H9 (cell line): Measurements from ENCODE around the gene GFI1. TPM values are rescaled to one million over a fixed set of nuclear protein-coding genes. Genes with fewer than 3 reads are reported as not detected.

Source experiments
- DNase-seq: peaks from one replicate; pipeline ENCODE4 v3.0.0-alpha.2; 2017
- H2AFZ ChIP-seq: one replicate; pipeline ENCODE4 v1.6.1; 2013; ENCODE audit warnings: mild to moderate bottlenecking, low read length, control low read depth, moderate library complexity
- H2AK5ac ChIP-seq: 2 replicates; pipeline ENCODE4 v1.6.1; 2013; ENCODE audit warnings: low read length, control low read depth, mixed read lengths; ENCODE audit not compliant: insufficient read length
- H2BK120ac ChIP-seq: one replicate; pipeline ENCODE4 v1.6.1; 2013; ENCODE audit warnings: low read depth, mild to moderate bottlenecking, low read length, control low read depth, inconsistent platforms; ENCODE audit not compliant: poor library complexity, severe bottlenecking
- H2BK12ac ChIP-seq: 2 replicates; pipeline ENCODE4 v1.6.1; 2013; ENCODE audit warnings: low read length, control low read depth, mixed read lengths, low read depth; ENCODE audit not compliant: insufficient read length
- H2BK15ac ChIP-seq: 2 replicates; pipeline ENCODE4 v1.6.1; 2013; ENCODE audit warnings: low read depth, low read length, control low read depth
- H2BK20ac ChIP-seq: one replicate; pipeline ENCODE4 v1.6.1; 2013; ENCODE audit warnings: low read depth, mild to moderate bottlenecking, low read length, control low read depth, inconsistent platforms; ENCODE audit not compliant: poor library complexity, severe bottlenecking
- H2BK5ac ChIP-seq: 2 replicates; pipeline ENCODE4 v1.6.1; 2013; ENCODE audit warnings: low read length, control low read depth, mixed read lengths; ENCODE audit not compliant: insufficient read length
- H3K14ac ChIP-seq: 2 replicates; pipeline ENCODE4 v1.6.1; 2013; ENCODE audit warnings: low read length, control low read depth; ENCODE audit not compliant: insufficient read depth
- H3K18ac ChIP-seq: 2 replicates; pipeline ENCODE4 v1.6.1; 2013; ENCODE audit warnings: low read depth, mild to moderate bottlenecking, mixed read lengths, low read length, control low read depth; ENCODE audit not compliant: insufficient read length
- H3K23ac ChIP-seq: 2 replicates; pipeline ENCODE4 v1.6.1; 2013; ENCODE audit warnings: low read length, control low read depth, mixed read lengths, low read depth; ENCODE audit not compliant: insufficient read length
- H3K23me2 ChIP-seq: 2 replicates; pipeline ENCODE4 v1.6.1; 2013; ENCODE audit warnings: low read depth, mild to moderate bottlenecking, mixed read lengths, low read length, control low read depth; ENCODE audit not compliant: insufficient read length, poor library complexity, severe bottlenecking
- H3K27ac ChIP-seq: 2 replicates; pipeline ENCODE4 v1.5.1; 2013; ENCODE audit warnings: low read length, control low read depth, mixed read lengths, low read depth; ENCODE audit not compliant: insufficient read length
- H3K27me3 ChIP-seq: 2 replicates; pipeline ENCODE4 v1.6.1; 2013; ENCODE audit warnings: low read length, control low read depth, inconsistent platforms; ENCODE audit not compliant: insufficient read depth
- H3K4ac ChIP-seq: 2 replicates; pipeline ENCODE4 v1.6.1; 2013; ENCODE audit warnings: low read depth, mild to moderate bottlenecking, control low read depth, inconsistent platforms, low read length, moderate library complexity
- H3K4me1 ChIP-seq: 2 replicates; pipeline ENCODE4 v1.6.1; 2013; ENCODE audit warnings: low read length, control low read depth, inconsistent platforms; ENCODE audit not compliant: insufficient read depth
- H3K4me2 ChIP-seq: 2 replicates; pipeline ENCODE4 v1.6.1; 2013; ENCODE audit warnings: low read length, control low read depth, mixed read lengths; ENCODE audit not compliant: insufficient read length, insufficient read depth
- H3K56ac ChIP-seq: 2 replicates; pipeline ENCODE4 v1.6.1; 2013; ENCODE audit warnings: low read depth, mild to moderate bottlenecking, mixed read lengths, low read length, control low read depth; ENCODE audit not compliant: insufficient read length
- H3K79me1 ChIP-seq: 2 replicates; pipeline ENCODE4 v1.6.1; 2013; ENCODE audit warnings: low read depth, mild to moderate bottlenecking, moderate library complexity, low read length, control low read depth, inconsistent platforms; ENCODE audit not compliant: insufficient read depth, poor library complexity, severe bottlenecking
- H3K79me2 ChIP-seq: 2 replicates; pipeline ENCODE4 v1.6.1; 2013; ENCODE audit warnings: low read length, control low read depth, inconsistent platforms; ENCODE audit not compliant: insufficient read depth
- H3K9ac ChIP-seq: 2 replicates; pipeline ENCODE4 v1.6.1; 2013; ENCODE audit warnings: low read length, control low read depth, mixed read lengths; ENCODE audit not compliant: insufficient read length; ENCODE audit errors: extremely low read depth
- H3K9me3 ChIP-seq: one replicate; pipeline ENCODE4 v1.6.1; 2013; ENCODE audit warnings: low read depth, low read length, inconsistent platforms; ENCODE audit not compliant: control insufficient read depth
- H3T11ph ChIP-seq: one replicate; pipeline ENCODE4 v1.6.1; 2013; ENCODE audit warnings: mild to moderate bottlenecking, low read length, control low read depth, inconsistent platforms
- H4K20me1 ChIP-seq: one replicate; pipeline ENCODE4 v1.6.1; 2013; ENCODE audit not compliant: control insufficient read depth, insufficient read length, insufficient read depth
- H4K5ac ChIP-seq: 2 replicates; pipeline ENCODE4 v1.6.1; 2013; ENCODE audit warnings: low read depth, mild to moderate bottlenecking, mixed read lengths, low read length, control low read depth; ENCODE audit not compliant: insufficient read length
- H4K8ac ChIP-seq: replicated peaks from 2 replicates; pipeline ENCODE4 v1.6.1; 2013; ENCODE audit warnings: low read length, control low read depth, mixed read lengths, low read depth; ENCODE audit not compliant: insufficient read length
- H4K91ac ChIP-seq: 2 replicates; pipeline ENCODE4 v1.6.1; 2013; ENCODE audit warnings: low read depth, mild to moderate bottlenecking, moderate library complexity, mixed read lengths, low read length, control low read depth; ENCODE audit not compliant: insufficient read length
- H3K27ac Mint-ChIP-seq, 3 experiments: 2 replicates in 2 of 3; 3 replicates in 1 of 3; pipeline ENCODE4 v1.8.0; 2020 to 2021; ENCODE audit warnings: mixed read lengths in 3 of 3, mild to moderate bottlenecking in 1 of 3, moderate library complexity in 1 of 3
- H3K27me3 Mint-ChIP-seq: 2 replicates; pipeline ENCODE4 v1.8.0; 2021; ENCODE audit warnings: low read depth, mild to moderate bottlenecking, moderate library complexity, mixed read lengths
- H3K36me3 Mint-ChIP-seq, 3 experiments: 2 replicates in 2 of 3; 3 replicates in 1 of 3; pipeline ENCODE4 v1.8.0; 2020 to 2021; ENCODE audit warnings: low read depth in 3 of 3, mixed read lengths in 3 of 3; ENCODE audit not compliant: insufficient read depth in 1 of 3
- H3K4me1 Mint-ChIP-seq, 2 experiments: 2 replicates each; pipeline ENCODE4 v1.8.0; 2020; ENCODE audit warnings: mixed read lengths in 2 of 2
- H3K4me3 Mint-ChIP-seq, 2 experiments: 2 replicates in 1 of 2; 3 replicates in 1 of 2; pipeline ENCODE4 v1.8.0; 2020 to 2021; ENCODE audit warnings: mild to moderate bottlenecking in 2 of 2, mixed read lengths in 2 of 2, moderate library complexity in 1 of 2
- H3K9me3 Mint-ChIP-seq, 2 experiments: 2 replicates in 1 of 2; 3 replicates in 1 of 2; pipeline ENCODE4 v1.8.0; 2020; ENCODE audit warnings: mild to moderate bottlenecking in 2 of 2, mixed read lengths in 2 of 2, moderate library complexity in 1 of 2
- WGBS: extraction: QIAGEN DNeasy Blood & Tissue Kit; methylation state at CpG from one replicate; pipeline ENCODE4 v1.1.7; 2013; ENCODE audit warnings: missing lambda C conversion rate, low lambda C conversion rate, mixed read lengths; ENCODE audit not compliant: insufficient read length; ENCODE audit errors: extremely low coverage; 5-methylcytosine and 5-hydroxymethylcytosine counted together
- total RNA-seq: library from RNA; stranded (reverse); gene quantifications from 2 replicates; pipeline ENCODE4 v1.2.1, GENCODE V29; 2021
- TF ChIP-seq, protein P1 (sequence below): fragments of 200-600 bp; sonication (generic); conservative IDR thresholded peaks from 3 replicates; pipeline ENCODE4 v1.8.0; 2021; ENCODE audit warnings: antibody characterized with exemption, mild to moderate bottlenecking

Gene GFI1
- total RNA-seq, 1 experiment from 2014 or later: 0.11 TPM

DNA sequence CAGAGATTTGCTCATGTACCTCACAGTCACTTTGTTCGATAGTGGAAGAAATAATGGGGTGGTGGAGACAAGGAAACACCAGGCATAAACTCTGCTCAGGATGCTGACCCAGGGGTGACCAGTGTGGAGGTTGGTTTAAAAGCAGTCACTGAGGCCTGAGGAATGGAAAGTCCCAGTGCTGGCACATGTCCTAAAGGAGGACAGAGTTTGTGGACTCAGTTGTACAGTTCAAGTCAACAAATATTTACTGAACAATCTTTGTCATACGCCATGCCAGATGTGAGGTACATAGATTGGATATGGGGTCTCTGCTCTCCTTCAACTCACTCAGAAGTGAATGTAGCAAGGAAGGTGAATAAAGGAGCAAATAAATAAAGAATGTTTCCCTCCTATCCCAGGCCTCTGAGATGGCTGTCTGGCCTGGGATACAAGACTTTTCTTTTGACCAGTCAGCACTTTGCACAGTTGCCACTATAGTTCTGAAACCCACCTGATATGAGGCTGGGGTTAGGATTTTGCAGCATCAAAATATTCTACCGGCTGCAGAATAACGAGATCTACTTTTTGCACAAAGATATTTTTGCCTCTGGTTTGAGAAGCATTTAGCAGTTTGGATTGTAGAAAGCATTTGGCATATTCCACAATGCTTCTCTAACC lies 7.9 kb upstream of the GFI1 start:
- Histone ChIP-seq H3K14ac (no peak overlapping the region), H3K9ac (no peak overlapping the region), H3T11ph (no peak overlapping the region), H4K20me1 (no peaks in the 10 kb centered on the region), H3K4me2 (no peak overlapping the region), H4K91ac (no peak overlapping the region), H3K79me2 (no peaks in the 10 kb centered on the region), H2BK20ac (no peak overlapping the region), H3K23me2 (no peaks in the 10 kb centered on the region), H3K4ac (no peak overlapping the region), H3K18ac (no peak overlapping the region), H2BK12ac (no peak overlapping the region), H2AFZ (no peak overlapping the region), H3K4me1 (no peaks in the 10 kb centered on the region), H3K56ac (no peak overlapping the region), H3K27ac (no peak overlapping the region), H3K27me3 (no peaks in the 10 kb centered on the region), H3K79me1 (no peaks in the 10 kb centered on the region), H2BK15ac (no peak overlapping the region), H4K8ac (no peak overlapping the region), H2BK5ac (no peak overlapping the region), H3K23ac (no peak overlapping the region), H2AK5ac (no peak overlapping the region), H4K5ac (no peak overlapping the region), H3K9me3 (no peaks in the 10 kb centered on the region), H2BK120ac (no peak overlapping the region)
- TF ChIP-seq, protein P1, sequence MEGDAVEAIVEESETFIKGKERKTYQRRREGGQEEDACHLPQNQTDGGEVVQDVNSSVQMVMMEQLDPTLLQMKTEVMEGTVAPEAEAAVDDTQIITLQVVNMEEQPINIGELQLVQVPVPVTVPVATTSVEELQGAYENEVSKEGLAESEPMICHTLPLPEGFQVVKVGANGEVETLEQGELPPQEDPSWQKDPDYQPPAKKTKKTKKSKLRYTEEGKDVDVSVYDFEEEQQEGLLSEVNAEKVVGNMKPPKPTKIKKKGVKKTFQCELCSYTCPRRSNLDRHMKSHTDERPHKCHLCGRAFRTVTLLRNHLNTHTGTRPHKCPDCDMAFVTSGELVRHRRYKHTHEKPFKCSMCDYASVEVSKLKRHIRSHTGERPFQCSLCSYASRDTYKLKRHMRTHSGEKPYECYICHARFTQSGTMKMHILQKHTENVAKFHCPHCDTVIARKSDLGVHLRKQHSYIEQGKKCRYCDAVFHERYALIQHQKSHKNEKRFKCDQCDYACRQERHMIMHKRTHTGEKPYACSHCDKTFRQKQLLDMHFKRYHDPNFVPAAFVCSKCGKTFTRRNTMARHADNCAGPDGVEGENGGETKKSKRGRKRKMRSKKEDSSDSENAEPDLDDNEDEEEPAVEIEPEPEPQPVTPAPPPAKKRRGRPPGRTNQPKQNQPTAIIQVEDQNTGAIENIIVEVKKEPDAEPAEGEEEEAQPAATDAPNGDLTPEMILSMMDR: no peak
- Mint-ChIP-seq H3K27ac (no peak overlapping the region), H3K4me3 (no peak overlapping the region), H3K36me3 (no peaks in the 10 kb centered on the region), H3K9me3 (no peaks in the 10 kb centered on the region), H3K4me1 (no peaks in the 10 kb centered on the region), H3K27me3 (peaks cover 19% of the 10 kb centered on the region)
- WGBS: no CpG with 5 or more reads among the region's 4 CpGs
- no peak for DNase-seq
